ENCODE results near the gene UBE2Z.

GRCh38 chr17:48907713-48908046 lies 527 bp upstream of the UBE2Z start:
- TF ChIP-seq, protein P1, sequence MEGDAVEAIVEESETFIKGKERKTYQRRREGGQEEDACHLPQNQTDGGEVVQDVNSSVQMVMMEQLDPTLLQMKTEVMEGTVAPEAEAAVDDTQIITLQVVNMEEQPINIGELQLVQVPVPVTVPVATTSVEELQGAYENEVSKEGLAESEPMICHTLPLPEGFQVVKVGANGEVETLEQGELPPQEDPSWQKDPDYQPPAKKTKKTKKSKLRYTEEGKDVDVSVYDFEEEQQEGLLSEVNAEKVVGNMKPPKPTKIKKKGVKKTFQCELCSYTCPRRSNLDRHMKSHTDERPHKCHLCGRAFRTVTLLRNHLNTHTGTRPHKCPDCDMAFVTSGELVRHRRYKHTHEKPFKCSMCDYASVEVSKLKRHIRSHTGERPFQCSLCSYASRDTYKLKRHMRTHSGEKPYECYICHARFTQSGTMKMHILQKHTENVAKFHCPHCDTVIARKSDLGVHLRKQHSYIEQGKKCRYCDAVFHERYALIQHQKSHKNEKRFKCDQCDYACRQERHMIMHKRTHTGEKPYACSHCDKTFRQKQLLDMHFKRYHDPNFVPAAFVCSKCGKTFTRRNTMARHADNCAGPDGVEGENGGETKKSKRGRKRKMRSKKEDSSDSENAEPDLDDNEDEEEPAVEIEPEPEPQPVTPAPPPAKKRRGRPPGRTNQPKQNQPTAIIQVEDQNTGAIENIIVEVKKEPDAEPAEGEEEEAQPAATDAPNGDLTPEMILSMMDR (IDR thresholded peaks at IDR 0.05; ENCODE audit: borderline replicate concordance, extremely low read depth, low read length, poor library complexity, severe bottlenecking): no peak
- TF ChIP-seq EZH2 (IDR thresholded peaks at IDR 0.05; ENCODE audit: borderline replicate concordance, low read depth, low read length, severe bottlenecking): no peak

Measured in DND-41 (cell line).